ENCODE measurements around the gene HINT3. TPM values are rescaled to one million over a fixed set of nuclear protein-coding genes. Genes with fewer than 3 reads are reported as not detected.

HINT3 gene
- total RNA-seq, 1 experiment from 2014 or later: 12.7 TPM

DNA sequence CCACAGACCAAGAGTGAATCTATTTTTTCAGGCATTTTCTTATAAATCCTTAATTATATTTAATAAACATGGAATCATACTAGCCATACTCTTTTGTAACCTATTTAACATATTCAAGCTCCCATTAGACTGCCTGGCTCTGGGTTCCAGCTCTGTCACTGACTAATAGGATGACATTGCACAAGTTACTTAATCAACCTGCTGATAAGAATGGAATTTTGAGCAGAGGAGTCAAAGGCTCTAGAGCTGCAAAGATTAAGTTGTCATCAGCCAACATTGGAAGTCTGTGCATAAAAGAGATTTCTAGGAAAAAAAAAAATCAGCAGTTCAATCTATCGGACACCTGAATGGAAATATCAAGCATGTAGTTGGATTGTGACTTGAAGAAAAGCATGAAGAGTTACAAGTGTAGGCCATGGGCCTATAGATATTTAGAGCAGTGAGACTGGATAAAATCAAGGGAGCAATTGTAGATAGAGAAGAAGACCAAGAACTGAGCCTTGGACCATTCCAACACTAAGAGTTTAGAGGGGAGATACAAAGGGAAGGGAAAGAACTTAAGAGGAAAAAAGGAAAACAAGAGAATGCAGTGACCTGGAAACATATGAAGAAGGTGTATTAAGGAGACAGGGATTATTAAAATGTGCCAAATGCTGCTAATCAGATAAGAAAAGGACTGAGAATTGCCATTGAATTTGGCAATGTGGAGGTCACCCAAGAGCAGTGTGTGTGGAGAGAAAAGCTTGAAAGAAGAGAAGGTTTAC lies 11.0 kb upstream of the HINT3 start:
- no TSS peak for BruUV-seq (replicated peaks)
- no peak overlapping the region for H2AFZ ChIP-seq (ENCODE audit: low read depth, low read length, poor library complexity, severe bottlenecking)
- no peaks in the 10 kb centered on the region for H3K9me2 ChIP-seq (ENCODE audit: insufficient read depth)
- RAD21 ChIA-PET (ENCODE audit: low non-redundant PET in 1 of 2, low total read pairs in 2 of 2, uncharacterized antibody in 2 of 2, unreplicated experiment in 2 of 2): no interaction called here
- TF ChIP-seq EGR1 (IDR thresholded peaks at IDR 0.05; ENCODE audit: low read depth) (no peak), JUND (IDR thresholded peaks at IDR 0.05) (no peak), TCF7L2 (IDR thresholded peaks at IDR 0.05; ENCODE audit: borderline replicate concordance, extremely low read depth, insufficient read depth, insufficient read length) (no peak), ELF1 (IDR thresholded peaks at IDR 0.05; ENCODE audit: borderline replicate concordance, low read depth) (no peak), ZNF274 (IDR thresholded peaks at IDR 0.05; ENCODE audit: low read depth, low read length) (no peak), CBX3 (IDR thresholded peaks at IDR 0.05; ENCODE audit: low read depth) (no peak)
- TF ChIP-seq, protein P1, sequence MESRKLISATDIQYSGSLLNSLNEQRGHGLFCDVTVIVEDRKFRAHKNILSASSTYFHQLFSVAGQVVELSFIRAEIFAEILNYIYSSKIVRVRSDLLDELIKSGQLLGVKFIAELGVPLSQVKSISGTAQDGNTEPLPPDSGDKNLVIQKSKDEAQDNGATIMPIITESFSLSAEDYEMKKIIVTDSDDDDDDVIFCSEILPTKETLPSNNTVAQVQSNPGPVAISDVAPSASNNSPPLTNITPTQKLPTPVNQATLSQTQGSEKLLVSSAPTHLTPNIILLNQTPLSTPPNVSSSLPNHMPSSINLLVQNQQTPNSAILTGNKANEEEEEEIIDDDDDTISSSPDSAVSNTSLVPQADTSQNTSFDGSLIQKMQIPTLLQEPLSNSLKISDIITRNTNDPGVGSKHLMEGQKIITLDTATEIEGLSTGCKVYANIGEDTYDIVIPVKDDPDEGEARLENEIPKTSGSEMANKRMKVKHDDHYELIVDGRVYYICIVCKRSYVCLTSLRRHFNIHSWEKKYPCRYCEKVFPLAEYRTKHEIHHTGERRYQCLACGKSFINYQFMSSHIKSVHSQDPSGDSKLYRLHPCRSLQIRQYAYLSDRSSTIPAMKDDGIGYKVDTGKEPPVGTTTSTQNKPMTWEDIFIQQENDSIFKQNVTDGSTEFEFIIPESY (IDR thresholded peaks at IDR 0.05; ENCODE audit: extremely low read depth, insufficient replicate concordance, low read length): no peak
- DNase-seq (ENCODE audit: low read depth, low spot score): no peak
- H4K20me1 ChIP-seq (ENCODE audit: insufficient read depth): no peaks in the 10 kb centered on the region
- POLR2A ChIA-PET: no interaction called here
- H3K4me2 ChIP-seq (ENCODE audit: low read length): no peak overlapping the region
- ATAC-seq: no peak
- no peak overlapping the region for H3K9ac ChIP-seq (ENCODE audit: low read length)
- no peaks in the 10 kb centered on the region for H3K27me3 ChIP-seq (ENCODE audit: insufficient read depth, low read length)
- CTCF ChIA-PET: interaction anchor here (2.2 kb wide), 1 partner anchor 11 kb away, joined by 9 read pairs; the partner anchor contains the start of gene HINT3
- intact Hi-C loops (cut with micrococcal nuclease): no loop called here
- H3K79me2 ChIP-seq (ENCODE audit: insufficient read depth, low read length): no peaks in the 10 kb centered on the region
- no peak overlapping the region for H3K27ac ChIP-seq (ENCODE audit: low read depth, low read length)
- no peak overlapping the region for H3K4me3 ChIP-seq (replicated peaks in 1 of 2; ENCODE audit: low read depth in 1 of 2, low read length in 2 of 2)
- peaks cover 6 to 7% of the 10 kb centered on the region in 2 experiments; a peak in 3 of 4 replicates for H3K4me1 ChIP-seq (ENCODE audit: control insufficient read depth in 1 of 2, insufficient read depth in 2 of 2, low read length in 2 of 2)
- no peaks in the 10 kb centered on the region for H3K36me3 ChIP-seq (ENCODE audit: control insufficient read depth in 1 of 2, insufficient read depth in 2 of 2, low read length in 2 of 2)
- no peaks in the 10 kb centered on the region for H3K9me3 ChIP-seq (ENCODE audit: control insufficient read depth in 1 of 2, insufficient read depth in 1 of 2, low read depth in 1 of 2, low read length in 2 of 2)
